Measurements from ENCODE around the gene NF2.

Gene NF2

GRCh38 chr22:29598684-29599020, 4.8 kb upstream of the NF2 start:
- TF ChIP-seq CTCF (IDR thresholded peaks at IDR 0.05; ENCODE audit: borderline replicate concordance, insufficient read depth, low read depth, low read length), result no peak
- H3K4me3 ChIP-seq (ENCODE audit: low read depth, low read length), result no peak overlapping the region

GRCh38 chr22:29604076-29604360, 585 bp downstream of the NF2 start:
- TF ChIP-seq CTCF (IDR thresholded peaks at IDR 0.05; ENCODE audit: borderline replicate concordance, insufficient read depth, low read depth, low read length), result no peak
- H3K4me3 ChIP-seq (ENCODE audit: low read depth, low read length), result peak overlapping the region; percentile 86

- no peak for TF ChIP-seq CTCF (IDR thresholded peaks at IDR 0.05; ENCODE audit: borderline replicate concordance, insufficient read depth, low read depth, low read length)
- no peak overlapping the region for H3K4me3 ChIP-seq (ENCODE audit: low read depth, low read length)
Observed at GRCh38 chr22:29605527-29605850, 2.1 kb downstream of the NF2 start.

GRCh38 chr22:29606320-29606719, 2.9 kb downstream of the NF2 start:
- H3K4me3 ChIP-seq (ENCODE audit: low read depth, low read length), result no peak overlapping the region
- TF ChIP-seq CTCF (IDR thresholded peaks at IDR 0.05; ENCODE audit: borderline replicate concordance, insufficient read depth, low read depth, low read length), result no peak

GRCh38 chr22:29607426-29607825, 4.0 kb downstream of the NF2 start:
- no peak for TF ChIP-seq CTCF (IDR thresholded peaks at IDR 0.05; ENCODE audit: borderline replicate concordance, insufficient read depth, low read depth, low read length)
- no peak overlapping the region for H3K4me3 ChIP-seq (ENCODE audit: low read depth, low read length)

GRCh38 chr22:29609139-29609538, 5.7 kb downstream of the NF2 start:
- no peak for TF ChIP-seq CTCF (IDR thresholded peaks at IDR 0.05; ENCODE audit: borderline replicate concordance, insufficient read depth, low read depth, low read length)
- no peak overlapping the region for H3K4me3 ChIP-seq (ENCODE audit: low read depth, low read length)

- no peak overlapping the region for H3K4me3 ChIP-seq (ENCODE audit: low read depth, low read length)
- TF ChIP-seq CTCF (IDR thresholded peaks at IDR 0.05; ENCODE audit: borderline replicate concordance, insufficient read depth, low read depth, low read length), result no peak
Observed at GRCh38 chr22:29610780-29611179, 7.3 kb downstream of the NF2 start.
